Upper lobe of right lung (tissue), 1 donor: ENCODE data around the gene MAGI2. TPM values are rescaled to one million over a fixed set of nuclear protein-coding genes. Genes with fewer than 3 reads are reported as not detected.

Experiments used
- ATAC-seq: fragments of 200-7000 bp; cut with Tn5 transposase; one replicate; pipeline ENCODE4 v1.9.1; 2020; ENCODE audit warnings: mild to moderate bottlenecking, moderate library complexity
- DNase-seq: peaks from one replicate; pipeline ENCODE4 v3.0.0-alpha.2; 2020
- H3K27ac ChIP-seq: fragments of 200-600 bp; one replicate; pipeline ENCODE4 v1.8.0; 2022
- H3K27me3 ChIP-seq: fragments of 200-600 bp; one replicate; pipeline ENCODE4 v1.8.0; 2022; ENCODE audit warnings: mild to moderate bottlenecking
- H3K36me3 ChIP-seq: fragments of 200-600 bp; one replicate; pipeline ENCODE4 v1.8.0; 2022
- H3K4me1 ChIP-seq: fragments of 200-600 bp; one replicate; pipeline ENCODE4 v1.8.0; 2022
- H3K4me3 ChIP-seq: fragments of 200-600 bp; one replicate; pipeline ENCODE4 v1.8.0; 2022; ENCODE audit warnings: mild to moderate bottlenecking
- H3K9me3 ChIP-seq: fragments of 200-600 bp; one replicate; pipeline ENCODE4 v1.8.0; 2022
- intact Hi-C: fragments of 100-400 bp; cut with DNase I; formaldehyde crosslinking; loops from one replicate; pipeline ENCODE4 v1.11.0; 2022
- total RNA-seq: library from RNA; stranded (reverse); fragmentation: NEBNext Ultra II Directional; extraction: Animal tissue kit (Norgen Biotek cat#: 25700); gene quantifications from one replicate; pipeline ENCODE4 v1.2.1, GENCODE V29; 2021
- TF ChIP-seq, protein P1 (sequence below): fragments of 200-600 bp; IDR thresholded peaks from one replicate; pipeline ENCODE4 v1.8.0; 2022; ENCODE audit warnings: antibody characterized with exemption
- donor health status: DM: no; HTN: yes; CAD: no; lungs with severe emphysema.

Gene MAGI2
- total RNA-seq, 1 donor from 2014 or later: 12.8 TPM

DNA sequence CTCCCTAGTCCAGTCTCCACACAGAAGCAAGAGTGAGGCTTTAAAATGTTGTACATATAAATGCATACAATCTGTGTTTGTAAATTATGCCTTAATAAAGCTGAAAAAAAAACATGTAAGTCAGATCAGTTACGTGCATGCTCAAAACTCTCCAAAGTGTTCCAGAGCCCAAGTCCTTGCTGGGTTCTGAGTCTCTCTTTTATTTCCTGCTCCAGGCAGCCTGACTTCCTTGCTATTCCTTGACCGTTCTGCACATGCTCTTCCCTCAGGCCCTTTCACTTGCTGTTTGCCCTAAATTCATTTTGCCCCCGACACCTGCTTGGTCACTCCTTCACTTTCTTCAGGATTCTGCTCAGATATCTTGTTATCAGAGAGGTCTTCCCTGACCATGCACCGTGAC lies 884.8 kb downstream of the MAGI2 start:
- Histone ChIP-seq H3K27ac (no peak overlapping the region), H3K4me1 (no peaks in the 10 kb centered on the region), H3K27me3 (no peaks in the 10 kb centered on the region), H3K36me3 (no peaks in the 10 kb centered on the region), H3K9me3 (no peaks in the 10 kb centered on the region), H3K4me3 (no peak overlapping the region)
- TF ChIP-seq, protein P1, sequence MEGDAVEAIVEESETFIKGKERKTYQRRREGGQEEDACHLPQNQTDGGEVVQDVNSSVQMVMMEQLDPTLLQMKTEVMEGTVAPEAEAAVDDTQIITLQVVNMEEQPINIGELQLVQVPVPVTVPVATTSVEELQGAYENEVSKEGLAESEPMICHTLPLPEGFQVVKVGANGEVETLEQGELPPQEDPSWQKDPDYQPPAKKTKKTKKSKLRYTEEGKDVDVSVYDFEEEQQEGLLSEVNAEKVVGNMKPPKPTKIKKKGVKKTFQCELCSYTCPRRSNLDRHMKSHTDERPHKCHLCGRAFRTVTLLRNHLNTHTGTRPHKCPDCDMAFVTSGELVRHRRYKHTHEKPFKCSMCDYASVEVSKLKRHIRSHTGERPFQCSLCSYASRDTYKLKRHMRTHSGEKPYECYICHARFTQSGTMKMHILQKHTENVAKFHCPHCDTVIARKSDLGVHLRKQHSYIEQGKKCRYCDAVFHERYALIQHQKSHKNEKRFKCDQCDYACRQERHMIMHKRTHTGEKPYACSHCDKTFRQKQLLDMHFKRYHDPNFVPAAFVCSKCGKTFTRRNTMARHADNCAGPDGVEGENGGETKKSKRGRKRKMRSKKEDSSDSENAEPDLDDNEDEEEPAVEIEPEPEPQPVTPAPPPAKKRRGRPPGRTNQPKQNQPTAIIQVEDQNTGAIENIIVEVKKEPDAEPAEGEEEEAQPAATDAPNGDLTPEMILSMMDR: no peak
- no peak for DNase-seq
- ATAC-seq: no peak
- intact Hi-C loops: no loop called here

DNA sequence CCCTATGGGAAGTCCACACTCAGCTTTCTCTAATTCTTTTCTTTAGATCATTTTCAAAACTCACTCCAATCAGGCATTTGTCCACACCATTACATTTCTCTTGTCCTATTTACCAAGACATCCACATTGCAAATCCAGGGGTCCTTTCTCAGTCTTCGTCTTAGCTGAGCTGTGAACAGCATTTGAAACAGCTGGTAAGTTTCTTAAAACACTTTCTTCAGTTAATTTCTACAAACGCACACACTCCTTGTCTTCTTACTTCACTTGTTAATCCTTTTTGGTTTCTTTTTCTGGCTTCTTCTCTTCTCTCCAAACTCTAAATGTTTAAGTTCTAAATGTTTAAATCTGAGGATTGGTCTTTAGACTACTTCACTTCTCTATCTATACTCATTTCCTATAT lies 885.6 kb downstream of the MAGI2 start:
- no peak for ATAC-seq
- H3K27me3 ChIP-seq: no peaks in the 10 kb centered on the region
- no peak overlapping the region for H3K27ac ChIP-seq
- intact Hi-C loops: no loop called here
- no peaks in the 10 kb centered on the region for H3K36me3 ChIP-seq
- no peak overlapping the region for H3K4me3 ChIP-seq
- H3K4me1 ChIP-seq: no peaks in the 10 kb centered on the region
- TF ChIP-seq, protein P1: no peak
- no peaks in the 10 kb centered on the region for H3K9me3 ChIP-seq
- no peak for DNase-seq

DNA sequence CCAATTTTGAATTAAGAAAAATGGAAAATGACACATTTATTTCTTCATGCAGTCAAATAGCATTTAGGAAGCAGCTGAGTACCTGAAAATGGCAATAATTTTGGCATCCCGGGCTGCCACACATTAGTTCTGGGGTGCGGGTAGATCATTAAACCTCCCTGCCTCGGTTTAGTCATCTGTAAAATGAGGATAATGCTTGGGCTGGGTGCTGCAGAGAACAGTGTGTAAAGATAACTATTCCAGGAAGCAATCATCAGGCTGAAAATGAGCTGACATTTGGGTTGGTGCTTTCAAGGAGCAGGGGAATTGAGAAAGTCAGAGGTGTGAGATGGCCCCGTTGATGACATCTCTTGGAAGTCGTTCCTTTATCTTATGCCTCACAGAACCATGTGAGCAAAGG lies 887.7 kb downstream of the MAGI2 start:
- Histone ChIP-seq H3K4me3 (no peak overlapping the region), H3K27ac (no peak overlapping the region), H3K9me3 (no peaks in the 10 kb centered on the region), H3K27me3 (no peaks in the 10 kb centered on the region), H3K4me1 (no peaks in the 10 kb centered on the region), H3K36me3 (no peaks in the 10 kb centered on the region)
- intact Hi-C loops: no loop called here
- no peak for DNase-seq
- ATAC-seq: no peak
- TF ChIP-seq, protein P1: no peak

DNA sequence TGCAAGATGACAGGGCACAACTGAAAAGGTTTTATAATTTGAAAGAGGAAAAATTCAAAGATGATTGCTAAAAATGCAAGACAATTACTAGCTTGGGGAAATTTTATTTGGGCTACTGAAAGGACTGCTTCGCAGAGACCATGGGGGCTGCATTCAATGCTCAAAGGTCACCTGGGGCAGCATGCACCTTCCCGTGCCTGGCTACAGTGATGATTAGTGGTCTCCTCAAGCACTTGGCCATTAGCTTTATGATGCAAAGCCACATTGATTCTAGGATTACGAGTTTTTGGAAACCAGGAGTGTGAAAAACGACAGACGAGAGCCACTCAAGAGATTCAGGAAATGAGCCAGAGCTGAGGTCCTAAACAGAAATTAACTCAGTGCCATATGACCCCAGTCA lies 890.3 kb downstream of the MAGI2 start:
- no peaks in the 10 kb centered on the region for H3K9me3 ChIP-seq
- intact Hi-C loops: no loop called here
- no peak for ATAC-seq
- no peaks in the 10 kb centered on the region for H3K4me1 ChIP-seq
- no peaks in the 10 kb centered on the region for H3K36me3 ChIP-seq
- no peaks in the 10 kb centered on the region for H3K27me3 ChIP-seq
- no peak overlapping the region for H3K4me3 ChIP-seq
- no peak overlapping the region for H3K27ac ChIP-seq
- DNase-seq: no peak
- TF ChIP-seq, protein P1: no peak

DNA sequence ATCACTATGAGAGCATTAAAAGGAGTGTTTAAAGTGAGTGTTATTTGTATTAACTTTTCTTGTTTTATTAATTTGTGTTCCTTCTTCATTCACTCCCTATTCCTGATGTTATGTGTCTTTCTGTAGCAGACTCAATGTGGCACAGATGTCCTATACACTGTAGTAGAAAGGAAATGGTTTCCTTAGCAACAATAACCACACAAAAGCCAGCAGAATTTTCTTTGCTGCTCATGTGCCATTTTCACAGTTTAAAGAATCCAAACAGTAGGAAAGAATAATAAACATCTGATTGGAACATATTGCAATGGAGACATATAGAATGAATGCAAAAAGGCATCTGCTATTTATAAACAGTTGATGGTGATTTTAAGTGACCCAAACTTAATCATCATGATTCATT lies 891.3 kb downstream of the MAGI2 start:
- H3K9me3 ChIP-seq: no peaks in the 10 kb centered on the region
- TF ChIP-seq, protein P1: no peak
- H3K4me3 ChIP-seq: no peak overlapping the region
- no peaks in the 10 kb centered on the region for H3K4me1 ChIP-seq
- no peak overlapping the region for H3K27ac ChIP-seq
- no peaks in the 10 kb centered on the region for H3K36me3 ChIP-seq
- H3K27me3 ChIP-seq: no peaks in the 10 kb centered on the region
- intact Hi-C loops: no loop called here
- ATAC-seq (no peak), DNase-seq (no peak)

DNA sequence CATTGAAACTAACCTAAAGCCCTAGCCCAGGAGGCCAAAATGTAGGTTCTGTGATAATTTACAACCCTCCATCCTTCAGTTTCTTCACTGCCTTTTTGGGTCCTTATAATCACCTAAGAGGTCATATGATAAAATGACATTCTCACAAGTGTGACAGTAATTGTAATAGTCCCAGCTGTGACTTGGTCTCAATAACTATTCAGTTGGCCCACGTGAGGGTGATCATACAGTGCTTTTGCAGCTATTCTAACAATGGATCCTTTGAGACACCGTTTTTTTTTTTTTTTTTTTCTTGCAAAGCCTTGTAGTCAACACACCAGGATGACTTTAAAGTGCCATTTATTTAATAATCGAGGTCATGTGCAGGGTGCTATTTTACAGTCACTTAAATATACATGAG lies 894.9 kb downstream of the MAGI2 start:
- no peaks in the 10 kb centered on the region for H3K9me3 ChIP-seq
- no peaks in the 10 kb centered on the region for H3K27me3 ChIP-seq
- no peak overlapping the region for H3K4me3 ChIP-seq
- ATAC-seq: no peak
- intact Hi-C loops: no loop called here
- no peak for DNase-seq
- H3K36me3 ChIP-seq: no peaks in the 10 kb centered on the region
- H3K27ac ChIP-seq: no peak overlapping the region
- H3K4me1 ChIP-seq: no peaks in the 10 kb centered on the region
- TF ChIP-seq, protein P1: no peak
